HG03432 (cell line): Measurements from ENCODE around the gene COLGALT1.
"Not testable (repeated sequence)": the region's sequence is repeated elsewhere in the genome, so short reads cannot be mapped to it uniquely, and the experiment has no call there.

Source experiments
- ATAC-seq: cut with Tn5 transposase; IDR thresholded peaks from one replicate; pipeline ENCODE4 v1.9.1; 2021; ENCODE audit warnings: mild to moderate bottlenecking, moderate library complexity; ENCODE audit not compliant: unreplicated experiment

Gene COLGALT1

GRCh38 chr19:17532116-17532515 lies 23.3 kb upstream of the COLGALT1 start:
- no peak for ATAC-seq

DNA sequence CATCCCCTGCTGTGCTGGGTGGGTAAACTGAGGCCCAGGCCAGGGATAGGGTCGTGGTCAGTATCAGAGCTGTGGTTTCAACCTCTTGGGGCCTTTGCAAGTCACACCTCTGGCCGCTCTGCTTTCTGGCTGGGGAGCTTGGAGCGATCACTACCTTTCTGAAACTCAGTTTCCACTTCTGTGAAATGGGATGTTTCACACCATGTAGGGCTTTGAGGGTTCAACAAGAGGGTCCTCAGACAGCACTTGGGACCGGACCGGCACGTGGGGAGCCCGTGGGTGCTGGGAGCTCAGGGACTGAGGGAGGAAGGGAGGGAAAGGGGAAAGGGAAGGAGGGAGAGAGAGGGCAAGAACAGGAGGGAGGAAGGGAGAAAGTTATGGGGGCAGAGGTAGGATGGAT lies 22.9 kb upstream of the COLGALT1 start:
- no peak for ATAC-seq

GRCh38 chr19:17534767-17535166 lies 20.7 kb upstream of the COLGALT1 start:
- no peak for ATAC-seq

DNA sequence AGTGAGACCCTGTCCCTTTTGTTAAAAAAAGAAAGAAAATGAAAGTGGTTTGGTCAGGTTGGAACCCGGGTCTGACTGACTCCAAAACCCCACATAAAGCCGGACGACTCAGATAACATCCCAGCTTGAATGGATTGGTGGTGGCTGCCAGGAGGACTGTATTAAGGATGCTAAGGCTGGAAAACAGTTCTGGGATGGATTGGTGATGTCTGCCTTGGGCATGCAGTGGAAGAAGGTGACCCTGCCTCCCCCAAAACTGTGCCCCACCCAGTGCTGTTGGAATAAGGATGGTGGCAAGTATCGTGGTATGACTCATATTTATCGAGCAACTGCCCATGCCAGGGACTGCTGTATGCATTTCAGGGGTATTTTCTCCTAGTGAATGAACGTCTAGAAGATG lies 18.5 kb upstream of the COLGALT1 start:
- ATAC-seq = no peak

GRCh38 chr19:17538684-17539237 lies 16.7 kb upstream of the COLGALT1 start:
- no peak for ATAC-seq

DNA sequence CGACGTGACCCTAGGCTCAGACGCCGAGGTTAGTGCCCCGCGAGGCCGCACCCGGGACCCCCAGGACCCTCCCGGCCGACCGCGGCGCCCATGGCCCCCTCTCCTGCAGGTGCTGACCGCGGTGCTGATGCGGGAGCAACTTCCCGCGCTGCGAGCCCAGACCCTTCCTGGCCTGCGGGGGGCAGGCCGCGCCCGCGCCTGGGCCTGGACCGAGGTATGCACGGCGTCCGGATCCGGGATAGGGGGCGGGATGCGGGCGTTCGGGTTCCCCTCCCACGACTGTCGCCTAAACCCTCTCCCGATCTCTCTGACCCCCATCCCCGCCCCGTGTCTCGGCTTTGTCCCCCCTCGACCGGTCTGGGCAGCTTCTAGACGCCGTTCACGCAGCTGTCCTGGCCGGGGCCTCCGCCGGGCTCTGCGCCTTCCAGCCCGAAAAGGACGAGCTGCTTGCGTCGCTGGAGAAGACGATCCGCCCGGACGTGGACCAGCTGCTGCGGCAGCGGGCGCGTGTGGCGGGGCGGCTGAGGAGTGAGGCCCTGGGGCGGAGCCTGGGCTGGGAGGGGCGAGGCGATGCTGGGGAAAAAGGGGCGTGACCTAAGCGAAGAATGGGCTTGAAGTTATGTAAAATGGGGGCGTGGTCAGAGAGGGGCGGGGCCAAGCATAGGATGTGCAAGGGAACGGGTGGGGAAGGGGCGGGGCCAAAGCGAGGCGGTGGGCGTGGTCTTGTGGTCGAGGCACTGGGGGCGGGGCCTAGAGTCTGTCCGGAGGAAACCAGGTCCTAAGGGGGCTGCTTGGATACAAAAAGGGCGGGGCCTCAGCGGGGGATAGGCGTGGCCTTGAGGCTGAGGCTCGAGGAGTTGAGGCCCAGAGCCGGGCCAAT lies 16.0 kb upstream of the COLGALT1 start:
- peak; percentile 73 for ATAC-seq

GRCh38 chr19:17540174-17540573 lies 15.3 kb upstream of the COLGALT1 start:
- ATAC-seq = no peak

DNA sequence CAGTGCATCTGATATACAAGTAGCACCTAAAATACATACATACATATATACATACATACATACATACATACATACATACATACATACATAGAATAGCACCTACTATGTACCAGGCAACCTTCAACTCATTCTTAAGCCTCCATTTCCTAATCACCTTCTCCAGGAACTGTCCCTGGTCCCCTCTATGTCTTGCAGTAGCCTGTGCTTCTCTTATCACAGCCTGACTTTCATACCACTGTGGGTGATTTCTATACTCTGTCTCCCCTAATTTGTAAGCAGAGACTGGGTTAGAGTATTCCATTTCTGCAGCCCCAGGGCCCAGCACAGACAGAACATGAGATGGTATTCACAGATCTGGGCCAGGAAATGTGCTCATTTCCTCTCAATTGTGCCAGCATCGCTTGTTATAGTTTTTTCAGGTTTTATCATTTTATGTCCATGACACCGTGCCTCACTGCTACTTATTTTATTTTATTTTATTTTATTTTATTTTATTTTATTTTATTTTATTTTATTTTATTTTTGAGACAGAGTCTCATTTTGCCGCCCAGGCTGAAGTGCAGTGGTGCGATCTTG lies 14.2 kb upstream of the COLGALT1 start:
- ATAC-seq = no peak

DNA sequence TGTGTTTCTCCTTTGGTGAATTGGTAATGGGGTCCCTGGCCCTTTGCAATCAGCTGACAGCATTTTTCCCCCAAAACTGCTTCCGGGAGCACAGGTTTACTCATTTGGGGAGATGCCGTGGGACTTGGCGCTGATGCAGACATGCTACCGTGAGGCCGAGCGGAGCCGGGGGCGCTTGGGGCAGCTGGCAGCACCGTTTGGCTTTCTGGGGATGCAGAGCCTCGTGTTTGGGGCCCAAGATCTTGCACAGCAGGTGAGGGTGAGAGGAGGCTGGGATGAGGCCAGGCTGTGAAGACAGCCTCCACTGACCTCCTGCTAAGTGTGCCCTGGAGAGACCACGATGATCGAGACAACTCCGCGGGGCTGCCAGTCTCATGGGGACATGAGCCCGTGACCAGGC lies 13.4 kb upstream of the COLGALT1 start:
- no peak for ATAC-seq

- no peak for ATAC-seq
Measured at GRCh38 chr19:17542793-17543582, 12.5 kb upstream of the COLGALT1 start.

DNA sequence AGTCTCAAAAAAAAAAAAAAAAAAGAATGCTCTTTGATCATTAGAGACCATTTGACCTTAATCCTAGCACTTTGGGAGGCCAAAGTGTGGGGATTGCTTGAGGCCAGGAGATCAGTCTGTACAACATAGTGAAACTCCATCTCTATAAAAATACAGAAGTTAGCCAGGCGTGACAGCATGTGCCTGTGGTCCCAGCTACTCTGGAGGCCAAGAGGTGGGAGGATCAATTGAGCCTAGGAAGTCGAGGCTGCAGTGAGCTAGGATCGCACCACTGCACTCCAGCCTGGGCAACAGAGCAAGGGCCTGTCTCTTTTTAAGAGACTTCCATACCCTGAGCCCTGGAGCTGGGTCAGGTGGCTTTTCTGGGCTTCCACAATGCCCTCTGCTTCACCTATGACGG lies 11.5 kb upstream of the COLGALT1 start:
- no peak for ATAC-seq

DNA sequence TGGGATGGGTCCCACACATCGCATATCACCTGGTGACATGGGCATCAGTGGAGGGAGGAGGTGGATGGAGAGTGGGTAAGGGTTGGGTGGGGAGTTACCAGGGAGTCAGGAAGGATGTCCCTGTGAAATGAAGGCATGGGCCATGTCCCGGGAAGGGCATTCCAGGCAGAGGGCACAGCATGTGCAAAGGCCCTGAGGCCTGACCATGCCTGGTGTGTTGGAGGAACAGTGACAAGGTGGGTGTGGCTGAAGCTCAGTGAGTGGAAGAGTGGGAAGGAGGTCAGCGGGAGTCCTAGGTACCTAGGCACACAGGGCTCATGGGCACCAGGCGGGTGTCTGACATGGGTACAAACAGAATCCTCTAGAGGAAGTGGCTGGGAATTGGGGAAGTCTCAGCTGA lies 11.0 kb upstream of the COLGALT1 start:
- ATAC-seq = no peak

GRCh38 chr19:17548145-17548544 lies 7.3 kb upstream of the COLGALT1 start:
- ATAC-seq = no peak

GRCh38 chr19:17549085-17549740 lies 6.2 kb upstream of the COLGALT1 start:
- no peak for ATAC-seq

DNA sequence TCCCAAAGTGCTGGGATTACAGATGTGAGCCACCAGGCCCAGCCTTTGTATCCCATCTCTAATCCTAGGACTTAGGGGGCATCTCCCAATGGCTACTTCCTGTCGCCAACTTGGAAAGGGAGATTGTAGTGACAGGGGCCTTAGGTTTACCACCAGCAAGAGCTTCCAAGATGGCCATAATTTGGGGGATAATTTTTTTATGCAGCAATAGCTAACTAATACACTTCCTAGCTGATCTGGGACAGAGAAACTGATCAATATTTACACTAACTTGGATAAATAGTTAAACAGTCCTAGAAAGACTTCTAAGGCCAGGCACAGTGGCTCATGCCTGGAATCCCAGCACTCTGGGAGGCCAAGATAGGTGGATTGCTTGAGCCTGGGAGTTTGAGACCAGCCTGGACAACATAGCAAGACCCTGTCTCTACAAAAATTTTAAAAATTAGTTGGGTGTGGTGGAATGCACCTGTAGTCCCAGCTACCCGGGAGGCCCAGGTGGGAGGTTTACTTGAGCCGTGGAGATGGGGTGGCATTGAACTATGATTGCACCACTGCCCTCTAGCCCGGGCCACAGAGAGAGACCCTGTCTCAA lies 5.3 kb upstream of the COLGALT1 start:
- no peak for ATAC-seq

DNA sequence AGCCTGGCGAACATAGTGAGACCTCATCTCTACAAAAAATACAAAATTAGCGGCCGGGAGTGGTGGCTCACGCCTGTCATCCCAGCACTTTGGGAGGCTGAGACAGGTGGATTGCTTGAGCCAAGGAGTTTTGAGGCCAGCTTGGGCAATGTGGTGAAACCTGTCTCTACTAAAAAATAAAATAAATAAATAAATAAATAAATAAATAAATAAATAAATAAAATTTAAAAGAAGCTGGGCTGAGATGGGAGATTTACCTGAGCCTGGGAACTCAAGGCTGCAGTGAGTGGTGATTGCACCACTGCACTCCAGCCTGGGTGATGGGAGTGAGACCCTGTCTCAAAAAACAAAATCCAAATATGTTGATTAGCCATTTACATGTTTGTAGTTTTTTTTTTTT lies 2.7 kb upstream of the COLGALT1 start:
- ATAC-seq = not testable (repeated sequence)

- no peak for ATAC-seq
Measured at GRCh38 chr19:17553256-17553655, 2.2 kb upstream of the COLGALT1 start.

- ATAC-seq = no peak
Measured at GRCh38 chr19:17554968-17555479, 425 bp upstream of the COLGALT1 start.

- peak; percentile 45 for ATAC-seq
Measured at GRCh38 chr19:17555929-17556813, 722 bp downstream of the COLGALT1 start.
